ENCODE measurements around the gene ADAMTS7. TPM values are rescaled to one million over a fixed set of nuclear protein-coding genes. Genes with fewer than 3 reads are reported as not detected.
"Not testable (repeated sequence)": the region's sequence is repeated elsewhere in the genome, so short reads cannot be mapped to it uniquely, and the experiment has no call there.

ADAMTS7 gene
- total RNA-seq, 1 experiment from 2014 or later: 23.1 TPM

DNA sequence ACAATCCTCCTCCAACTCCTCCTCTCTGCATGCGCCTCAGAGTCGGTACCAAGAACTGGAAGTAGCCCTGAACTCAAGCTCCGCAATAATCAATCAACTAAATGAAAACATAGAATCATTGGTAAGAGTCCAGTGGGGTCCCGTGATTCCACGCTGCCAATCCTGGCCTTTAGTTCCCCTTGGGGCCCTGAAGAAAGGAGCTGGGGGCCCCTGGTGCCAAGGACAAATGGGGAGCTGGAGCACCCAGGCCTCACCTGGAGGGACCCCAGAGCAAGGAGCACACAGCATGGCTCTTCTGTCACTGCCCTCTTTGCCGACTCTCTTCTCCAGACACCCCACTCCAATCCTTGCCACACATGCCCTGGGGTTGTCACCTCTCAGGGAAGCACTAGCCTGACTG lies 80.3 kb downstream of the ADAMTS7 start:
- H2BK12ac ChIP-seq (ENCODE audit: insufficient read length, low read depth, low read length): no peak overlapping the region
- no peak overlapping the region for H3K9ac ChIP-seq (ENCODE audit: extremely low read depth, insufficient read length, low read length)
- H2BK120ac ChIP-seq (ENCODE audit: low read depth, low read length, poor library complexity, severe bottlenecking): no peak overlapping the region
- no peak overlapping the region for H2AFZ ChIP-seq (ENCODE audit: low read length)
- H3K79me1 ChIP-seq (ENCODE audit: insufficient read depth, low read depth, low read length, poor library complexity, severe bottlenecking): no peaks in the 10 kb centered on the region
- DNase-seq: no peak
- no peaks in the 10 kb centered on the region for H3K79me2 ChIP-seq (ENCODE audit: insufficient read depth, low read length)
- no peak overlapping the region for H3K4ac ChIP-seq (ENCODE audit: low read depth, low read length)
- no peak overlapping the region for H3T11ph ChIP-seq (ENCODE audit: low read length)
- no peak overlapping the region for H2BK15ac ChIP-seq (ENCODE audit: low read depth, low read length)
- no peaks in the 10 kb centered on the region for H3K36me3 Mint-ChIP-seq (ENCODE audit: insufficient read depth in 1 of 3, low read depth in 3 of 3)
- no CpG with 5 or more reads among the region's 6 CpGs for WGBS (ENCODE audit: extremely low coverage, insufficient read length, low lambda C conversion rate)
- no peak overlapping the region for H3K18ac ChIP-seq (ENCODE audit: insufficient read length, low read depth, low read length)
- no peak overlapping the region for H2BK20ac ChIP-seq (ENCODE audit: low read depth, low read length, poor library complexity, severe bottlenecking)
- H3K4me2 ChIP-seq (ENCODE audit: insufficient read depth, insufficient read length, low read length): no peak overlapping the region
- H3K4me1 ChIP-seq (ENCODE audit: insufficient read depth, low read length): peaks cover 4% of the 10 kb centered on the region; the same call in 1 of the 2 replicates
- no peaks in the 10 kb centered on the region for H3K27me3 ChIP-seq (ENCODE audit: insufficient read depth, low read length)
- H4K5ac ChIP-seq (ENCODE audit: insufficient read length, low read depth, low read length): no peak overlapping the region
- H3K23me2 ChIP-seq (ENCODE audit: insufficient read length, low read depth, low read length, poor library complexity, severe bottlenecking): no peaks in the 10 kb centered on the region
- H4K91ac ChIP-seq (ENCODE audit: insufficient read length, low read depth, low read length): no peak overlapping the region
- H3K4me1 Mint-ChIP-seq: peaks cover 10 to 20% of the 10 kb centered on the region in 2 experiments
- no peak overlapping the region for H3K23ac ChIP-seq (ENCODE audit: insufficient read length, low read depth, low read length)
- no peak overlapping the region for H2BK5ac ChIP-seq (ENCODE audit: insufficient read length, low read length)
- H3K4me3 Mint-ChIP-seq: no peak overlapping the region
- no peak overlapping the region for H3K27ac Mint-ChIP-seq
- peaks cover 17% of the 10 kb centered on the region for H3K27me3 Mint-ChIP-seq (ENCODE audit: low read depth)
- no peak overlapping the region for H2AK5ac ChIP-seq (ENCODE audit: insufficient read length, low read length)
- no peak overlapping the region for H3K56ac ChIP-seq (ENCODE audit: insufficient read length, low read depth, low read length)
- no peak overlapping the region for H3K27ac ChIP-seq (ENCODE audit: insufficient read length, low read depth, low read length)
- H3K9me3 Mint-ChIP-seq: no peaks in the 10 kb centered on the region; a peak in 1 of 5 replicates
- no peak overlapping the region for H4K8ac ChIP-seq (replicated peaks; ENCODE audit: insufficient read length, low read depth, low read length)
- no peak overlapping the region for H3K14ac ChIP-seq (ENCODE audit: insufficient read depth, low read length)
- no peaks in the 10 kb centered on the region for H3K9me3 ChIP-seq (ENCODE audit: control insufficient read depth, low read depth, low read length)
- TF ChIP-seq, protein P1, sequence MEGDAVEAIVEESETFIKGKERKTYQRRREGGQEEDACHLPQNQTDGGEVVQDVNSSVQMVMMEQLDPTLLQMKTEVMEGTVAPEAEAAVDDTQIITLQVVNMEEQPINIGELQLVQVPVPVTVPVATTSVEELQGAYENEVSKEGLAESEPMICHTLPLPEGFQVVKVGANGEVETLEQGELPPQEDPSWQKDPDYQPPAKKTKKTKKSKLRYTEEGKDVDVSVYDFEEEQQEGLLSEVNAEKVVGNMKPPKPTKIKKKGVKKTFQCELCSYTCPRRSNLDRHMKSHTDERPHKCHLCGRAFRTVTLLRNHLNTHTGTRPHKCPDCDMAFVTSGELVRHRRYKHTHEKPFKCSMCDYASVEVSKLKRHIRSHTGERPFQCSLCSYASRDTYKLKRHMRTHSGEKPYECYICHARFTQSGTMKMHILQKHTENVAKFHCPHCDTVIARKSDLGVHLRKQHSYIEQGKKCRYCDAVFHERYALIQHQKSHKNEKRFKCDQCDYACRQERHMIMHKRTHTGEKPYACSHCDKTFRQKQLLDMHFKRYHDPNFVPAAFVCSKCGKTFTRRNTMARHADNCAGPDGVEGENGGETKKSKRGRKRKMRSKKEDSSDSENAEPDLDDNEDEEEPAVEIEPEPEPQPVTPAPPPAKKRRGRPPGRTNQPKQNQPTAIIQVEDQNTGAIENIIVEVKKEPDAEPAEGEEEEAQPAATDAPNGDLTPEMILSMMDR (conservative IDR thresholded peaks at IDR 0.05): no peak
- H4K20me1 ChIP-seq (ENCODE audit: control insufficient read depth, insufficient read depth, insufficient read length): no peaks in the 10 kb centered on the region

DNA sequence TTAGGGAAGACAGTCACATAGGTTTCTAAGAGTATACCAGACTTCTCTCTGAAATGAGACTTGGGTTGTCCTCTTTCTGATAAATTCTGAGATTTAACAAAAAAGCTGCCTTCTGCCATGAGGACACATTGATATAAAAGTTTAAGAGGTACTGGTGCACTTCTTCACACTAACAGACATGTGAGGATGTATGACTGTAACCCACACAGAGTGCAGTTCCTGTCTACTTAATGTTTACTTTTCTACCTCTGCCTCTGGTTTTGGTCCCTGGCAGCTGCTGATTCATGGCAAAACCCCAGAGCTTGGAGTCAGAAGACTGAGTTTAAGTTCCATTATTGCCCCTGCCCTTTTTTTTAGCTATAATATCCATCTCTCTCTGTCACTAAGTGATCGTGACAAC lies 82.8 kb downstream of the ADAMTS7 start:
- not testable (repeated sequence) for H2BK15ac ChIP-seq (ENCODE audit: low read depth, low read length); H3K36me3 Mint-ChIP-seq (ENCODE audit: insufficient read depth in 1 of 3, low read depth in 3 of 3); H2BK12ac ChIP-seq (ENCODE audit: insufficient read length, low read depth, low read length); H3K23me2 ChIP-seq (ENCODE audit: insufficient read length, low read depth, low read length, poor library complexity, severe bottlenecking); H3K18ac ChIP-seq (ENCODE audit: insufficient read length, low read depth, low read length); H3K23ac ChIP-seq (ENCODE audit: insufficient read length, low read depth, low read length); H3T11ph ChIP-seq (ENCODE audit: low read length); H2BK20ac ChIP-seq (ENCODE audit: low read depth, low read length, poor library complexity, severe bottlenecking); H3K27me3 Mint-ChIP-seq (ENCODE audit: low read depth); H3K79me2 ChIP-seq (ENCODE audit: insufficient read depth, low read length); H3K9me3 ChIP-seq (ENCODE audit: control insufficient read depth, low read depth, low read length); H3K9me3 Mint-ChIP-seq; H3K79me1 ChIP-seq (ENCODE audit: insufficient read depth, low read depth, low read length, poor library complexity, severe bottlenecking); DNase-seq; H2AK5ac ChIP-seq (ENCODE audit: insufficient read length, low read length); H2BK5ac ChIP-seq (ENCODE audit: insufficient read length, low read length); H4K8ac ChIP-seq (replicated peaks; ENCODE audit: insufficient read length, low read depth, low read length); H3K27me3 ChIP-seq (ENCODE audit: insufficient read depth, low read length); H4K91ac ChIP-seq (ENCODE audit: insufficient read length, low read depth, low read length); H4K5ac ChIP-seq (ENCODE audit: insufficient read length, low read depth, low read length); H2AFZ ChIP-seq (ENCODE audit: low read length); H3K4me3 Mint-ChIP-seq; H4K20me1 ChIP-seq (ENCODE audit: control insufficient read depth, insufficient read depth, insufficient read length); H3K9ac ChIP-seq (ENCODE audit: extremely low read depth, insufficient read length, low read length); H3K27ac Mint-ChIP-seq; H3K4me2 ChIP-seq (ENCODE audit: insufficient read depth, insufficient read length, low read length); H3K4ac ChIP-seq (ENCODE audit: low read depth, low read length); H3K56ac ChIP-seq (ENCODE audit: insufficient read length, low read depth, low read length); H3K14ac ChIP-seq (ENCODE audit: insufficient read depth, low read length); H2BK120ac ChIP-seq (ENCODE audit: low read depth, low read length, poor library complexity, severe bottlenecking); H3K4me1 ChIP-seq (ENCODE audit: insufficient read depth, low read length); H3K27ac ChIP-seq (ENCODE audit: insufficient read length, low read depth, low read length)
- H3K4me1 Mint-ChIP-seq: peaks cover 10 to 13% of the 10 kb centered on the region in 2 experiments
- WGBS (ENCODE audit: extremely low coverage, insufficient read length, low lambda C conversion rate): no CpG with 5 or more reads among the region's 1 CpG
